HepG2 (cell line): ENCODE results near the gene CDKN1A. TPM values are rescaled to one million over a fixed set of nuclear protein-coding genes. Genes with fewer than 3 reads are reported as not detected.
A peak's percentile ranks its signal among the peaks of the same experiment; 100 is the strongest.

Experiments
- GTF3A ChIP-seq: sonication (generic); formaldehyde crosslinking; conservative IDR thresholded peaks from 2 replicates; pipeline ENCODE4 v1.4.0; 2020; ENCODE audit warnings: mild to moderate bottlenecking, missing genetic modification reagents
- HMG20A ChIP-seq: IDR thresholded peaks from 2 replicates; pipeline ENCODE4 v1.6.1; 2016; ENCODE audit warnings: borderline replicate concordance
- KLF16 ChIP-seq, 2 experiments: sonication (generic) in 1 of 2; formaldehyde crosslinking in 1 of 2; IDR thresholded peaks; 2 replicates each; pipeline versions ENCODE4 v1.6.1 to v1.8.0; 2016 to 2023; ENCODE audit warnings: missing genetic modification reagents in 2 of 2, missing compliant biosample characterization in 1 of 2
- POLR2AphosphoS5 ChIP-seq: IDR thresholded peaks from 2 replicates; pipeline ENCODE4 v1.6.1; 2012; ENCODE audit warnings: low read depth, low read length
- ZBTB44 ChIP-seq: sonication (generic); formaldehyde crosslinking; IDR thresholded peaks from 2 replicates; pipeline ENCODE4 v1.4.0; 2020; ENCODE audit warnings: missing genetic modification reagents
- ZNF724P ChIP-seq: sonication (generic); formaldehyde crosslinking; IDR thresholded peaks from 2 replicates; pipeline ENCODE4 v1.8.0; 2022; ENCODE audit warnings: missing genetic modification reagents, borderline replicate concordance
- polyA plus RNA-seq, 8 experiments: library from polyadenylated mRNA; depleted of rRNA in 3 of 8; stranded (reverse) in 7 of 8; unstranded in 1 of 8; fragments of >200 nt; fragmentation: Illumina TruSeq in 4 of 8; extraction: Trizol in 4 of 8; gene quantifications; 2 replicates each; pipeline versions ENCODE4 v1.2.1 to v1.2.3, GENCODE V29; 2011 to 2016; ENCODE audit warnings: low read depth in 4 of 8, missing spikeins in 1 of 8, mixed read lengths in 1 of 8; ENCODE audit not compliant: insufficient read depth in 1 of 8
- total RNA-seq, 5 experiments: library from RNA; depleted of rRNA; stranded (reverse); fragments of >200 nt; fragmentation: Illumina TruSeq; extraction: Trizol; gene quantifications; 2 replicates each; pipeline ENCODE4 v1.2.3, GENCODE V29; 2016; ENCODE audit warnings: low read depth in 1 of 5
- TF ChIP-seq, protein P1 (sequence below): IDR thresholded peaks from 2 replicates; pipeline ENCODE4 v1.6.1; 2016; ENCODE audit warnings: low read depth
- TF ChIP-seq, protein P2 (sequence below): IDR thresholded peaks from 2 replicates; pipeline ENCODE4 v1.6.1; 2016; ENCODE audit warnings: low read depth, missing genetic modification reagents, missing compliant biosample characterization
- TF ChIP-seq, protein P3 (sequence below): sonication (generic); formaldehyde crosslinking; IDR thresholded peaks from 2 replicates; pipeline ENCODE4 v1.4.0; 2020; ENCODE audit warnings: missing genetic modification reagents, borderline replicate concordance
- TF ChIP-seq, protein P4 (sequence below): sonication (generic); formaldehyde crosslinking; IDR thresholded peaks from 2 replicates; pipeline ENCODE4 v1.4.0; 2020; ENCODE audit warnings: low read depth, missing genetic modification reagents

Gene CDKN1A
- total and polyA plus RNA-seq, 2 of the 13 experiments (the other 11 are each of a cell fraction or from before 2014, with no cell fraction given), result 60.7 to 92.1 TPM

GRCh38 chr6:36683656-36684446 lies 5.3 kb downstream of the CDKN1A start (continued):
- TF ChIP-seq, protein P1, sequence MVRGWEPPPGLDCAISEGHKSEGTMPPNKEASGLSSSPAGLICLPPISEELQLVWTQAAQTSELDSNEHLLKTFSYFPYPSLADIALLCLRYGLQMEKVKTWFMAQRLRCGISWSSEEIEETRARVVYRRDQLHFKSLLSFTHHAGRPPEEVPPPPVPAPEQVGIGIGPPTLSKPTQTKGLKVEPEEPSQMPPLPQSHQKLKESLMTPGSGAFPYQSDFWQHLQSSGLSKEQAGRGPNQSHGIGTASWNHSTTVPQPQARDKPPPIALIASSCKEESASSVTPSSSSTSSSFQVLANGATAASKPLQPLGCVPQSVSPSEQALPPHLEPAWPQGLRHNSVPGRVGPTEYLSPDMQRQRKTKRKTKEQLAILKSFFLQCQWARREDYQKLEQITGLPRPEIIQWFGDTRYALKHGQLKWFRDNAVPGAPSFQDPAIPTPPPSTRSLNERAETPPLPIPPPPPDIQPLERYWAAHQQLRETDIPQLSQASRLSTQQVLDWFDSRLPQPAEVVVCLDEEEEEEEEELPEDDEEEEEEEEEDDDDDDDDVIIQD (CRISPR knock-in tag), result no peak
- TF ChIP-seq, protein P2, sequence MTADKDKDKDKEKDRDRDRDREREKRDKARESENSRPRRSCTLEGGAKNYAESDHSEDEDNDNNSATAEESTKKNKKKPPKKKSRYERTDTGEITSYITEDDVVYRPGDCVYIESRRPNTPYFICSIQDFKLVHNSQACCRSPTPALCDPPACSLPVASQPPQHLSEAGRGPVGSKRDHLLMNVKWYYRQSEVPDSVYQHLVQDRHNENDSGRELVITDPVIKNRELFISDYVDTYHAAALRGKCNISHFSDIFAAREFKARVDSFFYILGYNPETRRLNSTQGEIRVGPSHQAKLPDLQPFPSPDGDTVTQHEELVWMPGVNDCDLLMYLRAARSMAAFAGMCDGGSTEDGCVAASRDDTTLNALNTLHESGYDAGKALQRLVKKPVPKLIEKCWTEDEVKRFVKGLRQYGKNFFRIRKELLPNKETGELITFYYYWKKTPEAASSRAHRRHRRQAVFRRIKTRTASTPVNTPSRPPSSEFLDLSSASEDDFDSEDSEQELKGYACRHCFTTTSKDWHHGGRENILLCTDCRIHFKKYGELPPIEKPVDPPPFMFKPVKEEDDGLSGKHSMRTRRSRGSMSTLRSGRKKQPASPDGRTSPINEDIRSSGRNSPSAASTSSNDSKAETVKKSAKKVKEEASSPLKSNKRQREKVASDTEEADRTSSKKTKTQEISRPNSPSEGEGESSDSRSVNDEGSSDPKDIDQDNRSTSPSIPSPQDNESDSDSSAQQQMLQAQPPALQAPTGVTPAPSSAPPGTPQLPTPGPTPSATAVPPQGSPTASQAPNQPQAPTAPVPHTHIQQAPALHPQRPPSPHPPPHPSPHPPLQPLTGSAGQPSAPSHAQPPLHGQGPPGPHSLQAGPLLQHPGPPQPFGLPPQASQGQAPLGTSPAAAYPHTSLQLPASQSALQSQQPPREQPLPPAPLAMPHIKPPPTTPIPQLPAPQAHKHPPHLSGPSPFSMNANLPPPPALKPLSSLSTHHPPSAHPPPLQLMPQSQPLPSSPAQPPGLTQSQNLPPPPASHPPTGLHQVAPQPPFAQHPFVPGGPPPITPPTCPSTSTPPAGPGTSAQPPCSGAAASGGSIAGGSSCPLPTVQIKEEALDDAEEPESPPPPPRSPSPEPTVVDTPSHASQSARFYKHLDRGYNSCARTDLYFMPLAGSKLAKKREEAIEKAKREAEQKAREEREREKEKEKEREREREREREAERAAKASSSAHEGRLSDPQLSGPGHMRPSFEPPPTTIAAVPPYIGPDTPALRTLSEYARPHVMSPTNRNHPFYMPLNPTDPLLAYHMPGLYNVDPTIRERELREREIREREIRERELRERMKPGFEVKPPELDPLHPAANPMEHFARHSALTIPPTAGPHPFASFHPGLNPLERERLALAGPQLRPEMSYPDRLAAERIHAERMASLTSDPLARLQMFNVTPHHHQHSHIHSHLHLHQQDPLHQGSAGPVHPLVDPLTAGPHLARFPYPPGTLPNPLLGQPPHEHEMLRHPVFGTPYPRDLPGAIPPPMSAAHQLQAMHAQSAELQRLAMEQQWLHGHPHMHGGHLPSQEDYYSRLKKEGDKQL (CRISPR knock-in tag), result peak; percentile 100
- TF ChIP-seq ZBTB44 (CRISPR knock-in tag) (no peak), HMG20A (CRISPR knock-in tag) (peak; percentile 92), ZNF724P (CRISPR knock-in tag) (peak; percentile 99), POLR2AphosphoS5 (peak; percentile 26; the same call in 1 of the 2 replicates), KLF16 (CRISPR knock-in tag; IDR thresholded peaks at IDR 0.05) (peak in 1 of 2 experiments; percentile 61; a peak in 1 of 4 replicates), GTF3A (no peak)
- TF ChIP-seq, protein P3, sequence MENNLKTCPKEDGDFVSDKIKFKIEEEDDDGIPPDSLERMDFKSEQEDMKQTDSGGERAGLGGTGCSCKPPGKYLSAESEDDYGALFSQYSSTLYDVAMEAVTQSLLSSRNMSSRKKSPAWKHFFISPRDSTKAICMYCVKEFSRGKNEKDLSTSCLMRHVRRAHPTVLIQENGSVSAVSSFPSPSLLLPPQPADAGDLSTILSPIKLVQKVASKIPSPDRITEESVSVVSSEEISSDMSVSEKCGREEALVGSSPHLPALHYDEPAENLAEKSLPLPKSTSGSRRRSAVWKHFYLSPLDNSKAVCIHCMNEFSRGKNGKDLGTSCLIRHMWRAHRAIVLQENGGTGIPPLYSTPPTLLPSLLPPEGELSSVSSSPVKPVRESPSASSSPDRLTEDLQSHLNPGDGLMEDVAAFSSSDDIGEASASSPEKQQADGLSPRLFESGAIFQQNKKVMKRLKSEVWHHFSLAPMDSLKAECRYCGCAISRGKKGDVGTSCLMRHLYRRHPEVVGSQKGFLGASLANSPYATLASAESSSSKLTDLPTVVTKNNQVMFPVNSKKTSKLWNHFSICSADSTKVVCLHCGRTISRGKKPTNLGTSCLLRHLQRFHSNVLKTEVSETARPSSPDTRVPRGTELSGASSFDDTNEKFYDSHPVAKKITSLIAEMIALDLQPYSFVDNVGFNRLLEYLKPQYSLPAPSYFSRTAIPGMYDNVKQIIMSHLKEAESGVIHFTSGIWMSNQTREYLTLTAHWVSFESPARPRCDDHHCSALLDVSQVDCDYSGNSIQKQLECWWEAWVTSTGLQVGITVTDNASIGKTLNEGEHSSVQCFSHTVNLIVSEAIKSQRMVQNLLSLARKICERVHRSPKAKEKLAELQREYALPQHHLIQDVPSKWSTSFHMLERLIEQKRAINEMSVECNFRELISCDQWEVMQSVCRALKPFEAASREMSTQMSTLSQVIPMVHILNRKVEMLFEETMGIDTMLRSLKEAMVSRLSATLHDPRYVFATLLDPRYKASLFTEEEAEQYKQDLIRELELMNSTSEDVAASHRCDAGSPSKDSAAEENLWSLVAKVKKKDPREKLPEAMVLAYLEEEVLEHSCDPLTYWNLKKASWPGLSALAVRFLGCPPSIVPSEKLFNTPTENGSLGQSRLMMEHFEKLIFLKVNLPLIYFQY, result peak; percentile 54; the same call in 1 of the 2 replicates
- TF ChIP-seq, protein P4, sequence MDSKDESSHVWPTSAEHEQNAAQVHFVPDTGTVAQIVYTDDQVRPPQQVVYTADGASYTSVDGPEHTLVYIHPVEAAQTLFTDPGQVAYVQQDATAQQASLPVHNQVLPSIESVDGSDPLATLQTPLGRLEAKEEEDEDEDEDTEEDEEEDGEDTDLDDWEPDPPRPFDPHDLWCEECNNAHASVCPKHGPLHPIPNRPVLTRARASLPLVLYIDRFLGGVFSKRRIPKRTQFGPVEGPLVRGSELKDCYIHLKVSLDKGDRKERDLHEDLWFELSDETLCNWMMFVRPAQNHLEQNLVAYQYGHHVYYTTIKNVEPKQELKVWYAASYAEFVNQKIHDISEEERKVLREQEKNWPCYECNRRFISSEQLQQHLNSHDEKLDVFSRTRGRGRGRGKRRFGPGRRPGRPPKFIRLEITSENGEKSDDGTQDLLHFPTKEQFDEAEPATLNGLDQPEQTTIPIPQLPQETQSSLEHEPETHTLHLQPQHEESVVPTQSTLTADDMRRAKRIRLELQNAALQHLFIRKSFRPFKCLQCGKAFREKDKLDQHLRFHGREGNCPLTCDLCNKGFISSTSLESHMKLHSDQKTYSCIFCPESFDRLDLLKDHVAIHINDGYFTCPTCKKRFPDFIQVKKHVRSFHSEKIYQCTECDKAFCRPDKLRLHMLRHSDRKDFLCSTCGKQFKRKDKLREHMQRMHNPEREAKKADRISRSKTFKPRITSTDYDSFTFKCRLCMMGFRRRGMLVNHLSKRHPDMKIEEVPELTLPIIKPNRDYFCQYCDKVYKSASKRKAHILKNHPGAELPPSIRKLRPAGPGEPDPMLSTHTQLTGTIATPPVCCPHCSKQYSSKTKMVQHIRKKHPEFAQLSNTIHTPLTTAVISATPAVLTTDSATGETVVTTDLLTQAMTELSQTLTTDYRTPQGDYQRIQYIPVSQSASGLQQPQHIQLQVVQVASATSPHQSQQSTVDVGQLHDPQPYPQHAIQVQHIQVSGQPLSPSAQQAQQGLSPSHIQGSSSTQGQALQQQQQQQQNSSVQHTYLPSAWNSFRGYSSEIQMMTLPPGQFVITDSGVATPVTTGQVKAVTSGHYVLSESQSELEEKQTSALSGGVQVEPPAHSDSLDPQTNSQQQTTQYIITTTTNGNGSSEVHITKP (CRISPR knock-in tag), result peak; percentile 14; the same call in 1 of the 2 replicates
